ENCODE data around the gene ZDHHC9.

The ZDHHC9 gene

GRCh38 chrX:129785160-129785947 lies 58.3 kb downstream of the ZDHHC9 start:
- no peak overlapping the region for H3K4me3 Mint-ChIP-seq
- H3K36me3 Mint-ChIP-seq (ENCODE audit: low read depth) = no peaks in the 10 kb centered on the region
- TF ChIP-seq CTCF (IDR thresholded peaks at IDR 0.05) = no peak
- peaks cover 33% of the 10 kb centered on the region for H3K9me3 Mint-ChIP-seq
- peaks cover 12% of the 10 kb centered on the region for H3K27me3 Mint-ChIP-seq (ENCODE audit: low read depth, poor library complexity)
- peak overlapping the region; percentile 68 for H3K27ac Mint-ChIP-seq
- H3K4me1 Mint-ChIP-seq = peaks cover 16% of the 10 kb centered on the region
- DNase-seq = no peak

DNA sequence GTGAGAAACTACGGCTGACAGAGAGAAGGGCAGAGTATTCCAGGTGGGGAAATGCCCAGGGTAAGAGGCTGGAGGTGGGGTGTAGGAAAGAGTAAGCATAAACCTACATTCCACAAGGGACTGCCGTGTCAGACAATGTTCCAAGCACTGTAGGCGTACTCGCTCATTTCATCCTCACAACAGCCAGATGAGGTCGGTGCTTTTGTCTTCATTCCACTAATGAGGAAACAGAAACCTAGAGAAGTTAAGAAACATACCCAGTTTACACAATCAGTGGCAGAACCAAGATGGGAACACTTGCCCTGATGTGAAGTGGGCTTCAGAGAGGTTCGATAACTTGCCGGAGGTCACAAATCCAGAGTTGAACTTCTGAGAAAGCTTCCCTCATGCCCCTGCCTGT lies 59.3 kb downstream of the ZDHHC9 start:
- H3K4me1 Mint-ChIP-seq = peaks cover 16% of the 10 kb centered on the region
- no peak for DNase-seq
- no peaks in the 10 kb centered on the region for H3K36me3 Mint-ChIP-seq (ENCODE audit: low read depth)
- no peak overlapping the region for H3K27ac Mint-ChIP-seq
- peaks cover 10% of the 10 kb centered on the region for H3K27me3 Mint-ChIP-seq (ENCODE audit: low read depth, poor library complexity)
- TF ChIP-seq CTCF (IDR thresholded peaks at IDR 0.05) = no peak
- peaks cover 29% of the 10 kb centered on the region for H3K9me3 Mint-ChIP-seq
- no peak overlapping the region for H3K4me3 Mint-ChIP-seq

DNA sequence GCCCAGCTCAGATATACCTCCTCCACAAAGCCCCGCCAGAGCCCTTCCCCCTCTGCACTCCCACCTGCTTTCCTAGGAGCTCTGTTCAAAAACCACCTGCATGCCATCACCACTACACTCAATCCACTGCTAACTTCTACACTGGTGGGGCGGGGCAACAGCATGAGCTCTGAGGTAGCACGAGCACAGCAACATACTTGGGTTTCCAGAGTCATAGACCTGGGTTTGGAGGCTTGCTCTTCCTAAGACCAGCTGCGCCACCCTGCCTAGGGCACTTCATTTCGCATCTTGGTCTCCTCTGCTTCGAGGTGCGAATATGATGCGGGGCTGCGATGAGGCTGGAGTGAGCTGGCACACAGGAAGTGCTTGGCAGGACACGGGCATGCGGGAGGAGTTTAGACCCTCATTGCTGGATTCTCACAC lies 60.4 kb downstream of the ZDHHC9 start:
- H3K27ac Mint-ChIP-seq = no peak overlapping the region

GRCh38 chrX:129782706-129783105 lies 61.0 kb downstream of the ZDHHC9 start:
- no peak overlapping the region for H3K4me3 Mint-ChIP-seq
- no peak overlapping the region for H3K27ac Mint-ChIP-seq
- no peak for TF ChIP-seq CTCF (IDR thresholded peaks at IDR 0.05)
- no peak for DNase-seq
- H3K36me3 Mint-ChIP-seq (ENCODE audit: low read depth) = no peaks in the 10 kb centered on the region
- H3K9me3 Mint-ChIP-seq = peaks cover 26% of the 10 kb centered on the region
- peaks cover 16% of the 10 kb centered on the region for H3K4me1 Mint-ChIP-seq
- peaks cover 9% of the 10 kb centered on the region for H3K27me3 Mint-ChIP-seq (ENCODE audit: low read depth, poor library complexity)

More for the DNA sequence above, 60.4 kb downstream of the ZDHHC9 start:
- no peak for TF ChIP-seq CTCF (IDR thresholded peaks at IDR 0.05)
- Mint-ChIP-seq H3K4me1 (peaks cover 16% of the 10 kb centered on the region), H3K4me3 (no peak overlapping the region), H3K27me3 (ENCODE audit: low read depth, poor library complexity) (peaks cover 9% of the 10 kb centered on the region), H3K36me3 (ENCODE audit: low read depth) (no peaks in the 10 kb centered on the region), H3K9me3 (peaks cover 27% of the 10 kb centered on the region)
- DNase-seq = no peak

DNA sequence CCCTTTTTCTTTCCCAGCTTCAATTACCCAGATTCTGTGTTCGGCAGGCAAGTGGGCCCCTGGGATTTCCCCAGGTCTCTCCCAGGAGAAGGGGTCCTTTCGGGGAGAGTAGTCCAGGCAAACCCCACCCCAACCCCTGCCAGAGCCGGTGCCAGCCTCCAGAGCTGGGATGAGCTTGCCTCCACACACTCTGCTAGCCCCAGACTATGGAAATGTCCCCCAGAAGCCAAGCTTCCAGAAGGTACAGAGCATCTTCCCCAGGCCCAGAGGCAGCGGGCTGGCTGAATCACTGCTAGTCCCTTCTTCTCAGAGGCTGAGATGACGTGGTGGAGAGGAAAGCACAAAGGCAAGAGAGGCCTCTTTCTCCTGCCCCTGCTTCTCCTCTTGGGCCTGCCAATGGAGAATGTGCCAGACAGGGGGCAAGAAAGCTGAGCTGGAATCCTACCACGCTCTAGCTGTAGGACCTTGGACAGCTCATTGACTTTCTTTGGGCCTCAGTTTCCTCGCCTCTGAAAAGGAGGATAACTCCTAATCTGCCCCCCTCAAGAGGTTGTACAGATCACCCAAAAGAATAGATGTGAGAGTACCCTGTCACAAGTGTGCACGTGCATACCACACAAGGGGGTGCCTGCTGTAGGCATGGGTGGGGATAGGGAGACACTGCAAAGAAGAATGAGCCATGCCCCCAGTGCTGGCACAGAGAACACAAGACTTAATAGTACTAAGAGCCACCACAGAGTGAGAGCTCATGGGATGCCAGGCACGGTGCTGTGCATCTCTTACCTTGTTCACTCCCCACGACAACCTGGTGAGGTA lies 61.8 kb downstream of the ZDHHC9 start:
- Mint-ChIP-seq H3K4me1 (peaks cover 16% of the 10 kb centered on the region), H3K36me3 (ENCODE audit: low read depth) (no peaks in the 10 kb centered on the region), H3K9me3 (peaks cover 19% of the 10 kb centered on the region), H3K27me3 (ENCODE audit: low read depth, poor library complexity) (peaks cover 9% of the 10 kb centered on the region), H3K4me3 (no peak overlapping the region), H3K27ac (no peak overlapping the region)
- TF ChIP-seq CTCF (IDR thresholded peaks at IDR 0.05) = no peak
- DNase-seq = no peak
